ENCODE data around the gene KIF1B.

DNA sequence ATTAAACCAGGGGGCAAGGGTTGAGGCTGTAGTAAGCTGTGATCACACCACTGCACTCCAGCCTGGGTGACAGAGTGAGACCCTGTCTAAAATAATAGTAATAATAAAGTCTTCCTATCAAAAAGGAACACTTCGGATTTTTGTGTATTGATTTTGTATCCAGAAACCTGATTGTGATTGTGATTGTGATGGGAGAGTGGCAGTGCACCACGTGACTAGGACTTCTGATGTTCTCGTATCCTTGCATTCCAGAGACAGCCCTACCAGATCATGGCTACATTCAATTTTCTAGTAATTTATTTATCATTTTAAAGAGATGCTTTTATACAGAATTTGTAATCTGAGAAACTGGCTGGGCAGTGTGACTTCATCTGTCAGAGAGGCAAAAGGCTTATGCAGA is 2.6 kb upstream of the KIF1B start:
- TF ChIP-seq, protein P1, sequence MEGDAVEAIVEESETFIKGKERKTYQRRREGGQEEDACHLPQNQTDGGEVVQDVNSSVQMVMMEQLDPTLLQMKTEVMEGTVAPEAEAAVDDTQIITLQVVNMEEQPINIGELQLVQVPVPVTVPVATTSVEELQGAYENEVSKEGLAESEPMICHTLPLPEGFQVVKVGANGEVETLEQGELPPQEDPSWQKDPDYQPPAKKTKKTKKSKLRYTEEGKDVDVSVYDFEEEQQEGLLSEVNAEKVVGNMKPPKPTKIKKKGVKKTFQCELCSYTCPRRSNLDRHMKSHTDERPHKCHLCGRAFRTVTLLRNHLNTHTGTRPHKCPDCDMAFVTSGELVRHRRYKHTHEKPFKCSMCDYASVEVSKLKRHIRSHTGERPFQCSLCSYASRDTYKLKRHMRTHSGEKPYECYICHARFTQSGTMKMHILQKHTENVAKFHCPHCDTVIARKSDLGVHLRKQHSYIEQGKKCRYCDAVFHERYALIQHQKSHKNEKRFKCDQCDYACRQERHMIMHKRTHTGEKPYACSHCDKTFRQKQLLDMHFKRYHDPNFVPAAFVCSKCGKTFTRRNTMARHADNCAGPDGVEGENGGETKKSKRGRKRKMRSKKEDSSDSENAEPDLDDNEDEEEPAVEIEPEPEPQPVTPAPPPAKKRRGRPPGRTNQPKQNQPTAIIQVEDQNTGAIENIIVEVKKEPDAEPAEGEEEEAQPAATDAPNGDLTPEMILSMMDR (IDR thresholded peaks at IDR 0.05; ENCODE audit: low read length), result no peak
- no peak for TF ChIP-seq EZH2 (optimal IDR thresholded peaks at IDR 0.05; ENCODE audit: low read depth, low read length)

All from MM.1S (cell line).